GM21526 (cell line): ENCODE measurements around the gene PDGFA.

Experiments used
- ATAC-seq: cut with Tn5 transposase; IDR thresholded peaks from one replicate; pipeline ENCODE4 v1.9.1; 2021; ENCODE audit warnings: moderate library complexity; ENCODE audit not compliant: unreplicated experiment, low FRiP score

The PDGFA gene

GRCh38 chr7:520503-521161, 986 bp upstream of the PDGFA start:
- ATAC-seq, result no peak

DNA sequence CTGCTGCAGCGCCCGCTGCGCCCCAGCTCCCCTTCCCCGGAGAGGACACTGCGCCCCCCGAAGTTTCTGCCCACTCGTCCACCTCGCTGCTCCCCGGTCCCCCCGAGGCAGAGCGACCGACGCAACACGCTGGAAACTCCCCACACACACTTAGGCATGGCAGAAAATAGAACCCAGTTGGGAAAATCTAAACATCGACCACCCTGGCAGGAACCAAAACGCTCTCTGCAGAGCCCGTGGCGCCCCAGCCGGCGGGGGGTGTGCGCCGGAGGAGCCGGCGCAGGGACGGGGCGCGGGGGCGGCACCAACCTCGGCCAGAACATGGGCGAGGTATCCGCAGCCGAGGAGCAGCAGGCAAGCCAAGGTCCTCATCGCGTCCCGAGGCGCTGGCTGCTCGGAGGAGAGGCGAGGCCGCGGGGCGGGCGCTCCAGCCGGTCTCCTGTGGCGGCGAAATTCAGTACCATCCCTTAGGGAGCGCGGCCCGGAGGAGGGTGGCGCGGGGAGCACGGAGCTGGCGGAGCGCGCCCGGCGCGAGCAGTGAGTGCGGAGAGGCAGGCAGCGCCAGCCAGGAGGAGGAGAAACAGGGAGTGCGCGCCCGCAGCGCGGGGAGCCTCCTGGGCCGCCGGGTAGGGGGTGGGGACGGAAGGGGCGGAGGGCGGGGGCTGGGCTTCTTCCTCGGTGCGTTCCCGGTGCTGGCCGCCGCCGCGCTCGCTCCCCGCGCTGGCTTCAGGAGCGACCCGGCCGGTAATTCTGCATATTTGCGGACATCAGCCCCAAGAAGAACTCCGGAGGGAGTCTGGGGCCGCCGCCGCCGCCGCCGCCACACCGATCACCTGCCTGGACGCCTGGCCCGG, 789 bp downstream of the PDGFA start:
- ATAC-seq, result no peak

DNA sequence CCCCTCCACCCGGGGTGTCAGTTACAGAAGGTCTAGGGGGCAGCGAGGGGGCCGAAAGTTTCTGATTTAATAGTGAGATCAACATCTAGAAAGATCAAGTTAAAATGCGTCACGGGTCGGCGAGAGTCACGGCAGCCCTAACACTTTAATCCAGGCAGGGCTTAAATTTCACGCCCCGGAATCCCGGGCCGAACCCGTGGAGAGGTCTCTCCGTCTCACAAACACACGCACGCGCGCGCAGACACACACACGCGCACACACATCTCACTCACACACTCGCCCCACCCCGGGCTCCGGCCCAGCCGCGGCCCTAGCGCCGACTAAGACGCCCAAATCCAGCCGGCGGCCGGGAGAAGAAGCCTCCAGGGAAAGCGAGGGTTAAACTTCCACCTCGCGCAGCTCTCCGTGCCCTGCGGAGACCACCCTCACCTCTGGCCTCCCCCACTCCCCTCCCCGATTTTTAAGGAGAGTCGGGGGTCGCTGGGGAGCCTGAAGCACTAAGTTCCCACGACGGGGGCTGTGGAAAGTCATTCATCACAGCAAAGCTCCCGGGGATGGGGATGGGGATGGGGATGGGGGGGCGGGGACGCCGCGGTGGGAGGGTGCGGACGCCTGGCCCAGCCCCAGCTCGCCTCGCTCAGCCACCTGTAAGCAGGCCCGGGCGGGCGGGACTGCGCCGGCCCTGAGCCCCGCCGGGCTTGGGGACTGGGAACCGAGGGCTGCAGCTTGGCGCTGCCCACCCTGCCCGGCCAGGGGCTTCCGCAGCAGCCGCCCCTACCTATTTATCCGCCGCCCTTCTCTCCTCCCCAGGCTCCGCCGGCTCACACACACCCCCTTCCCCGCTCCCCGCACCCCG, 1.6 kb downstream of the PDGFA start:
- no peak for ATAC-seq

DNA sequence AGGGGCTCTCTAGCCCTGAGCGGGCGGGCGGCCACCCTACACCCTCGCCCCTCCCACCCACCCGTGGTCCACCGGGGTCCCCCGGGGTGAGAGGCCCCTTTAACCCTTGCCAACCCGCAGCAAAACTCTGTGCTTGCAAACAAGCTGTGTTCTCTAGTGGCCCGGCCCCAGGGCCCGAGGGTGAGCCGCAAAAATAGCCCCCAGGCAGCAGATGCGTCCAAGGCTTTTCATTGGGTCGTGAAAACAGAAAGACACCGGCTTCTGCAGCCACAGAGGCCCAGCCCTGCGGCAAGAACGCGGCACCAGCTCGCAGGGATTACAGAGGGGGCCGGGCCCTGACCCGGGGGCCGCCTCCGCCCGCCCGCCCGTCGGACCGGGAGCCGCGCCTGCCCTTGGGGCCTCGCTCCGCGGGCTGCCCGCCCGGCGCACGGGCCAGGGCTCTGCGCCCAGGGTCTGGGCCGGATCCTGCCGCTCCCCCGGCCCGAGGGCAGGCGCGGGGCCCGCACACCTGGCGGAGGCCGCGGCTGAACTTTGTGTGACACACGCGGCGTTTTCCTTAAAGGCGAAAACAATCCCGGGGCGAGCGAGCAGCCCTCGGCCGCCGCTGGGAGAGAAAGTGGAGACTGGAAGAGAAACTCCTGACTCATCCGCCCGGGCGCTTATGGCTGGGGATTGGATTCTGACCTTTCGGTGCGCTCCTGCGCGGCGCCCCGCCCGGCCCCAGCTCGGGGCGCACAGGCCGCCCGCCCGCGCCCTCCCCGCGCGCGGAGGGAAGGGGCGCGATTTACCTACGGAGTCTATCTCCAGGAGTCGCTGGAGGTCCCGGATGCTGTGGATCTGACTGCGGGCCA, 2.8 kb downstream of the PDGFA start:
- ATAC-seq, result no peak

- no peak for ATAC-seq
Observed at GRCh38 chr7:516216-516605, 3.4 kb downstream of the PDGFA start.

- ATAC-seq, result no peak
Observed at GRCh38 chr7:515628-516027, 4.0 kb downstream of the PDGFA start.

DNA sequence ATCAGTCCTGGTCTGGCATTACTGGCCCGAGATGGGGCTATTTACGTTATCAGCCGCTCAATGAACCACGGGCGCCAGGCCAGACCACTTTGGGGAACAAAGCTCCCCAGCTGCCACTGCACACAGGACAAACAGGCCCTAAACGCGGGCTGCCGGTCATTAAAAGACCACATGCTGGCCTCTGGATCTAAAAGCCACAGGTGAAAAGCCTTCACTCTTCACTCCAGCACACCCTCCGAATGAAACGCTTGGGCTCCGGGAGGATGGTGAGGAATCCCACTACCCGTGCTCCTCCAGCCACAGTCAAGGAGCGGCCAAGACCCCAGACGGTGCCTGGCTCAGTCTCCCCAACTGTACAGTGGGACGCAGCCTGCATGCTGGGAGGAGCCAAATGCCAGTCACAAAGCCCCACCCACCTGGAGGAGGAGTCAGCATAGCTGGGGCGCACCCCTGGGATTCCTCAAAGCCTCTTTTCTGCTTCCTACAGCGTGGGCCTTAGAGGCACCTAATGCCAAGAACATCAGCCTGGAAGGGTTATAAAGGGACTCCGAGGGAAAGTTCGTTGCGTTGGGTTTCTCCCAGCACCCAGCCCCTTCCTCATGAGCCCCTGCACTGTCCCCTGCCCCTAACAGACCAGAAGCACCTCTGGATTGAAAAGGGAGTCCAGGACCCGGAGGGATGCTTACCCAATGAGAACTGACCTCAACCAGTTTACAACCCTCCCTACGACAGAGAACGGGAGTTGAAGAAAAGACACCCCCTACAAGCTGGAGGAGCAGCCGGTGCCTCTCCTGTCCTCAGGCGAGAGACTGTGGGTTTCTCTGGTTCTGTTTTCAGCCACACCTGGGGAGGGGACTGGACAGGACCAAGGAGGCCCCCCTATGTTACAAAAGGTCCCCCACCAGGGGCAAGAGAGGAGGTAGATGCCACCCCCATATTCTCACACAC, 4.7 kb downstream of the PDGFA start:
- no peak for ATAC-seq

DNA sequence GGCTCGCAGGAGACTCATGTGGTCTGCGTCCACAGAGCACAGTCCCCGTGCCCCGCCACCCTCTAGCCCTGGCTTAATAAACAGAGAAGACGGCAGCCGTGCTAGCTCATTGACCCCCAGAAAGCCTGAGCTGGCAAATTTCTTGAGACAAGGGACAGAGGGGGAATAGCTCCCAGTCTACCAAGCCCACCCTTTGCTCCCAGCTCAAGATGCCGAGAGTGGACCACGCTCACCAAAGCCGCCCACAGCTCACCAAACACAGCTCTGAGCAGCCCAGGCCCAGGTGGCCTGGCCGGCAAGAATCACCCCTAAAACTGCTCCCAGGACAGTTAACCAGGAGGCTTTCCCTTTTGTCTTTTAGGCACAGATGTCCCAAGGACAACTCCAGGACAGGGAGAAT, 5.4 kb downstream of the PDGFA start:
- ATAC-seq, result no peak

DNA sequence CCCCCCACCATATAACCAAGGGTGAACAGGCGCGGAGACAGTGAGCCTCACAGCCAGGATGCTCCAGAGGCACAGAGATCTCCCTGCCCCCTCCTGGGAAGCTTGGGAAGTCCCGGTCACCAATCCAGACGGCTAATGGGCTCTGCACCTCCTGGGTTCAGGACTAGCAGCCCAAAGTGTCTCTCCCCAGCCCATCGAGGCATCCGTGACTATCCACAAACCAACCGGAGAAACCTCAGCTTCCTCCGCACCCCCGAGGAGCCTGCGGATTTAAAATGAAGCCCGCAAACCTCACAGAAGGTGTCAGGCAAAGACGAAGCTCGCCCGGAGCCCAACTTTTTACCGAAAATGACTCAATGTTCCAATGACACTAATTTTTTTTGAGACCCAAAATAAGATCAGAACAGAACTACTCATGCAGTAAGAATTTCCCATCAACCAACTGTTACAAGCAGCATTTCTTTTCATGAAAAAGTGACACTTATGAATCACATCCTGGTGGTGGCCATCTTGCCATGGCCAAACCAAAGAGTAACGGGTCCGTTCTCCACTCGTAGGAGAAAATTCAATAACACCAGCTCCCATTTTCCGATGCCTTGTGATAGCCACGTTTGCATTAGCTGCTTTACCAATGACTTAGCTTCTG, 6.0 kb downstream of the PDGFA start:
- ATAC-seq, result no peak

DNA sequence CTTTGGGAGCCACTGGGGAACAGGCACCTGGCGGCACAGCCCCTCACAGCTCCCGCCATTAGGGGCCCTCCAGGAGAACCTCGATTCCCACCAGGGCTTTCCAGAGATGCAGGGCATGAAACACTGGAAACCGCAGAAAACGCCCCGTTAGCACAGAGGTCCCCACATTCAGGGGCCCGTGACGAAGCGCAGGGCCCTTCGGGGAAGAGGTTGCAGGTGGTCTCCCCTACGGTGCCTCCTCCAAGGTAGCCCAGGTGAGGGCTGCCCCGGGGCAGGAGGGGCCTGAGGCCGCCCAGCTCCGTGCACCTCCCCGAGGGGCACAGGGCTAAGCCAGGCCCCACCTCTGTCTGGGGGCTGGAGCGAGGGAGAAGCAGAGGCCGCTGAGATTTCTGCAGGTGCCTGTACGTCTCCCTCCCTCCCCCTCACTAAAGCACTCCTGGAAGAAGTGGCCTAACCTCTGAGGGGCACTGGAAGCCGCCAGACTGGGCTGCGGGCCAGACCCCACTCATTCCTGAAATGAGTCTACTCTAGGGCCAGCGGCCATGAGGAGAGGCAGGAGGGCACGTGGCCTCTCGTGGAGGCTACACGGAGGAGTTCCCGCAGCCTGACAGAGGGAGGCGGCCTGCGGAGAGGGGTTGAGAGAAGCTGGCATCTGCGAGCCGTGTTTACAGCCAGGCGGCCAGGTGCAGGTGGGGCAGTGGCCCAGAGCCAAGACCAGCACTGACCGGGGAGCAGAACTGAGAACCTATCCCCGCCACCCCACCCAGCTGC, 6.9 kb downstream of the PDGFA start:
- ATAC-seq, result no peak

DNA sequence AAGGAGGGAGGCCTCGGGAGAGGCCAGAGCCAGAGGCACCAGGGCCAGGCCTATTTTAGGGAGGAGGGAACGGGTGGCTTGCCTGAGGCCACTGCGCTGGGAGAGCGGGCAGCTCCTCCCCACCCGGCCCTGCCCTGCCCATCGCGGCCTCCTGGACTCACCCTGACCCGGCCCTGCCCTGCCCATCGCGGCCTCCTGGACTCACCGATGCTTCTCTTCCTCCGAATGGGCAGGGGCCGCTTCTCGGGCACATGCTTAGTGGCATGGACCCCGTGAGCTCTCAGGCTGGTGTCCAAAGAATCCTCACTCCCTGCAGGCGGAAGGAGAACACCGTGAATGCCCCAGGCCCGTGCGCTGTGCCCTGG, 7.5 kb downstream of the PDGFA start:
- no peak for ATAC-seq

- no peak for ATAC-seq
Observed at GRCh38 chr7:511476-512145, 8.0 kb downstream of the PDGFA start.

GRCh38 chr7:510782-511281, 8.8 kb downstream of the PDGFA start:
- ATAC-seq, result no peak

DNA sequence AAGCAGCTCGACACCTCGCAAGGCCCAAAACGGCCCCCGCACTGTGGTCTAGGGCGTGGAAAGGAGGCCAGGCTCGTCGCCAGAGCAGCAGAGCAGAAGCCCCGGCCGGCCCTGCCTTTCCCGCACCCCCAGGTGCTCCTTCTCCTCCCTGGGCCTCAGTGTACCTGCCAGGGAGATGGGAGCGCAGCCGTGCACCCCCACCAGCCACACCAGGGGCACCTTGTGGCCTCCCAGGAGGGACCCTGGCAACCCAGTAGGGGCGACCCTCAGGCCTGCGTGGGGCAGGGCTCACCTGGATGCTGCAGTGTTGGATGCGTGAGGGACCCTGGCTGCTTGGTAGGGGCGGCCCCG, 9.5 kb downstream of the PDGFA start:
- no peak for ATAC-seq

DNA sequence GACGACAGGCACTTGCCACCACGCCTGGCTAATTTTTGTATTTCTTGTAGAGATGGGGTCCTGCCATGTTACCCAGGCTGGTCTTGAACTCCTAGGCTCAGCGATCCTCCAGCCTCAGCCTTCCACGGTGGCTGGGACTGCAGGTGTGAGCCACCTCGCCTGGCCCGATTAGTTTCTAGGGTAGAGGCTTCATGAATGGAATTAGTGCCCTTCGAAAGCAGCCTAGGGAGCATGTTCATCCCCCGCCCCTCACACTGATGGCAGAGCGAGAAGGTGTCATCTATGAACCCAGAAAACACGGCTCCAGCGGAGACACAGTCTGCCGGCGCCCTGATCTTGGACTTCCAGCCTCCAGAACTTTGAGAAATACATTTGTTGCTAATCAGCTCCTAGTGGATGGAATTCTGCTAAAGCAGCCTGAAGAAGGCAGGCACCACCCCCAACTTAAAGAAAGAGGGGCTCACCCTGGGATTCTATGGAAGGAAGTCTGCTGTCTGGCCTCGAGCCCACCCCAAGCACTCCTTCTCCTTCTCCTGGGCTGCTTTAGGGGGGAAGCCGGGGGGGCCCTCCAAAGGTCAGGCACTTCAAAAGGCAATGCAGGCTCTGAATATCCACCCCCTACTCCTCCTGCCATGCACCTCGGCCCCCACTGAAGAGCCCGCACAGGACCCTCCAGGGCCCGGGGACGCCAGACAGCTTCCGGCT, 10.1 kb downstream of the PDGFA start:
- no peak for ATAC-seq

DNA sequence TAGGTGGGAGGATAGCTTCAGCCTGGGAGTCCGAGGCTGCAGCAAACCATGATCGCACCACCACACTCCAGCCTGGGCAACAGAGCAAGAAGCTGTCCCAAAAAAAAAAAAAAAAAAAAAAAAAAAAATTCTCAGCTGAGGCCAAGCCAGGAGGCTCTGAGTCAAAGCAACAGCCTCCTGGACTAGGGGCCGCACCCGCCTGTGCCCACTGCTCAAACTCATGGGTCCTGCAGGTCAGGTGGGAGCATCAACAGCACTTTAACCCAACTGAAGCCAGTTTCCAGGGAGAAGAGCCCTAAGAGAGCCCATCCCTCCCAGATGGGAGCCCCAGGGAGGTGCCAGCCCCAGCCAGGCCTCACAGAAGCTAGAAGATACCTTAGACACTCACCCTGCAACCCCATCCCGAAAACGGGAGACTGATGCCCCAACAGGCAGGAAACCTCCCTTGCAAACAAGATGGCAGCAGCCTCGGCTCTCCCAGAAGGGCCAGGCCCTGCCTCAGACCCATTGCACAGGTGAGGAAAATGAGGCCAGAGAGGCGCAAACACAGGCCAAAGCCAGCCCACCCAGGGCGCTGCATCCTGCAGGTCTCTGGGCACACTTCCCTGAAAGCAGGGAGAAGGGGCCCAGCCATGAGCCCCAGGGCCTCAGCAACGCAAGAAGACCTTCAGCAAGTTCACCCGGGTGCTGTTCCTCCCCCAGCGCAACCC, 11.0 kb downstream of the PDGFA start:
- no peak for ATAC-seq
